GM21447 (cell line): Measurements from ENCODE around the gene TEP1.
"Not testable (repeated sequence)": the region's sequence is repeated elsewhere in the genome, so short reads cannot be mapped to it uniquely, and the experiment has no call there.

Experiments used
- ATAC-seq: cut with Tn5 transposase; IDR thresholded peaks from one replicate; pipeline ENCODE4 v1.9.1; 2021; ENCODE audit not compliant: unreplicated experiment

TEP1 gene

DNA sequence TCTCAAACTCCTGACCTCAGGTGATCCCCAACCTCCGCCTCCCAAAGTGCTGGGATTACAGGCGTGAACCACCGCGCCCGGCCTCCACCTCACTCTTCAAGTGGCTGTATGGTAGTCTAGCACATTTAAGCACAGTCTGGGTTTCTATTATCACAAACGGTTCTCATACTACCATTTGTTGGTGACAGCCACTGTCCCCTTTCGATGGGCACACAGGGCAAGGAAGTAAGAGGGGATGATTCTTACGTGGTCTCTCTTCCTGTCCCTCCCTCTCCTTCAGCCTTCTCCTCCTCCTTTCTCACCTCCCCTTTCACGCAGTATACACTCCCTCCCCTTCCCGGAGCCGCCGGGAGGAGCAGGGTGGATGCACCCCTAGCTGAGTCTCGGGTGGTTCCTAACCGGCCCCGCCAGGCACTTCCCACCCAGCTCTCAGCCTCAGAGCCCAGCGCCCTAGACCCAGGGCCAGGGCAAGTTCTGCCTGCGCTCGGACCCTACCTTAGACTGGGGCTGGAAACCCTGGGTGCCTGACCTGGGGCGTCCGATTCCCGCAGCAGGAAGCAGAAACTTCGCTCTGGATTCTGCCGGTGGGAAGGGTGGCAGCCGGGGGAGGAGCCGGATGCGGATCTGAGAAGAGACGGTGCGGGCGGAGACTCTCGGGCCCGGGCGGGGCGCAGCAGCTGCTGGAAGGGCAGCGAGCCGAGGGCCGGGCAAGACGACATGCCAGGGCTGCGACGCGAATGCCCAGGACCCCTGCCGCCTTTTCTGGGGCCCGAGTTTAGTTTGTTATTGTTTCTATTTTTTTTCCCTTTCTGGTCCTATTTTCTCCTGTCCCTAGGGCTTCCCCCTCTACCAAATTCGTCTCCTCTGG, at the start of gene TEP1:
Gene TEP1, minus strand, starts transcription at position 626 of the 868 bp plus-strand sequence. CDS start 5,062 bp downstream, outside the sequence.
- peak; percentile 62 for ATAC-seq

- peak; percentile 92 for ATAC-seq
These were observed 48.2 kb upstream of the TEP1 start, which contains the start of gene PIP4P1 for GRCh38 chr14:20461225-20462141. Gene PIP4P1 (minus strand): TSS chr14:20461434. CDS start chr14:20461325, 109 bp downstream.

DNA sequence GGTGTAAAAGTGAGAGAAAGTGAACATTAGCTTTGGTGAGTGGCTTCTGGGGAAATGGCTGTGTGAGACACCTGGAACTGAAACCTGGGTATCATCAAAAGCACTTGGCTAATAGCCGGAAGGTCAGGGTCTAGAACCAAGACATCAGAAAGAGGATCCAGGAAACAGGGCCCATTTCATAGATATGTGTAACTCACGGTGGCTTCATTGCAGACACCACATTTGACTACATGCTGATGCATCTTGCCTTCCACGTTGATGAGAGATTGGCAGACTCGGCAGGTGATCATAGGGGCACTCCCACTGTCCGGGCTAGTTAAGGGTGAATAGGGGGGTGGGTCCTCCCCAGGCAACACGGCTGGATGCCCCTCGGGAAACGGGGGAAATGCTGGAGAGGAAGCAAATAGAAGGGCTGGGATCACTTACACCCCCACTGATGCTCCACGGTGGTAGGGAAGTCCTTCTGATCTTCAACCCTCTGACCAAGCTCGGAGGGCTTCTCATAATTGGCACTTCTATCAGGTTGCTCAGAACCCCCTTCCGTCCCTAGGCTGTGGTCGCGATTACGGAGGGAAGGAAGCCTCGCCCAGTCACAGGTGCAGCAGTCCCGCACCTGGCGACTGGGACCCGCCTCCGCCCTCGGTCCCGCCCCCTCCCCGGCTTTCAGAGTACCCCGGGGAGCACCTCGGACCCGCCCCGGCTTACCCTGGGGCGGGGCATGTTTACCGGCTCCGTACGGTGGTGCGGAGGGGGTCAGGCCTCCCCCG, 47.3 kb upstream of the TEP1 start:
- ATAC-seq, result peak; percentile 3

DNA sequence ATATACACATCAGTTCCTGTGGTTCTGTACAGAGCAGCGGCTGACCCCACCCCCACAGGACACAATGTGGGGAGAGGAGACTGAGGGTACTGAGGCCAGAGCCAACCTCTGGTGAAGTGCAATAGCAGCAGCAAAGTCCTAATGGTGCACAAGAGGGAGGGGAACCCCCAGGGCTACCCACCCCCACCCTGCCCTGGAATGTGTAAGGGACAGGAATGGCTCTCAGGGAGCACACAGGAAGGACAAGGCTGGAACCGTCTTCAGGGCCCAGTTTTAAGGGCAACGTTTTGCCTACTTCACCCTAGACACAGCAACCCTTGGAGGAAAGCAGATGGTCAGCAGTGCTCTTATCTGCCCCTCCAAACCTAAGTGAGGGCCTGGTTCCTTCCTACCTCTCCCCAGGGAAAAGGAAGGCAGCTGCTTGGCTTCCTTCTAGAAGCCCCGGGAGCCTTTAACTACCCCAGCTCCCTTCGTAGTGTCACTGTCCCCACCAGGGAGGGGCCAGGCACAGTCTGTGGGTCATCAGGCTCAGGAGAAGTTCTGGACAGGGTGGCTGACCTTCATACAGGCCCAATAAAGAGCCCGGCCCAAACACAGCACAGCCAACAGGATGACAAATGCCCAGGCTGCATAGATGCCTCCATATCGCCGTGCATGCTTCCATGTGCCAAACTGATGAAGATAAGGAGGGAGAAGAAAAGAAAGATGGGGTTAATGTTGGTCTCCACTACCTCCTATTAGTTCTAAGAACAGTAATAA, 44.9 kb upstream of the TEP1 start:
- ATAC-seq, result no peak

DNA sequence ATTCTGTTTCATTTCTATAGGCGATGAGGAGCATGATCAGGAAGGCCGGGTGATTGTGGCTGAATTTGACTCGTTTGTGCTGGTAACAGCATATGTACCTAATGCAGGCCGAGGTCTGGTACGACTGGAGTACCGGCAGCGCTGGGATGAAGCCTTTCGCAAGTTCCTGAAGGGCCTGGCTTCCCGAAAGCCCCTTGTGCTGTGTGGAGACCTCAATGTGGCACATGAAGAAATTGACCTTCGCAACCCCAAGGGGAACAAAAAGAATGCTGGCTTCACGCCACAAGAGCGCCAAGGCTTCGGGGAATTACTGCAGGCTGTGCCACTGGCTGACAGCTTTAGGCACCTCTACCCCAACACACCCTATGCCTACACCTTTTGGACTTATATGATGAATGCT, 43.7 kb upstream of the TEP1 start:
- ATAC-seq, result no peak

DNA sequence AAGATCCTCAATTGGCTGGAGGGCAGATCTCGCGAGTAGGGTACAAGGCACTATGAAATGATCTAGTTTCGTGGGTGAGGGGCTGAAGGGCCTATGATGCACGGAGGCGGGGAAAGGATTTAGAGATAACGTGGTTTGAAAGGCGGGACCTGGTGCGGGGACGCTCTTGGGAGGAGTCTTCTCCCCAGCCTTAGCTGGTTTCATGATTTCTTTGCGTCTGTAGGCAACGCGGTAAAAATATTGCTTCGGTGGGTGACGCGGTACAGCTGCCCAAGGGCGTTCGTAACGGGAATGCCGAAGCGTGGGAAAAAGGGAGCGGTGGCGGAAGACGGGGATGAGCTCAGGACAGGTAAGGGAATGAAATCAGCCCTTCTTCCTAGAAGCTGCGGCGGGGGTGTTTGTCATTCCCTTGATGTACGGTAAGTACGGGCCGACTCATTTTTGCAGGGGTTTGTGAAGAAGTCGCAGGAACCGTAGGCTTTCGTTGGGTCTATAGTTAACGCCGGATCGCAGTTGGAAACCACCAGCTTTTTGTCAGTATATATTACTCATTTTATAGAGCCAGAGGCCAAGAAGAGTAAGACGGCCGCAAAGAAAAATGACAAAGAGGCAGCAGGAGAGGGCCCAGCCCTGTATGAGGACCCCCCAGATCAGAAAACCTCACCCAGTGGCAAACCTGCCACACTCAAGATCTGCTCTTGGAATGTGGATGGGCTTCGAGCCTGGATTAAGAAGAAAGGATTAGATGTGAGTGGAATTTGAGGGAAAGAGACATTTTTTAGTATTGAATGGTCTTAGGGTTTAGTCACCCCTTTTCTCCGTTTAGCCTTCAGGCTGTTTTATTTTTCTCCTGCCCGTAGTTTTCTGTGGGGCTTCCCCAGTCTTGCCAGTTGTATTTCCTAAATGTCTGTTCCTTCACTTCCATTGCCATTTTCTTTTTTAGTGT, 42.3 kb upstream of the TEP1 start:
- peak; percentile 35 for ATAC-seq

DNA sequence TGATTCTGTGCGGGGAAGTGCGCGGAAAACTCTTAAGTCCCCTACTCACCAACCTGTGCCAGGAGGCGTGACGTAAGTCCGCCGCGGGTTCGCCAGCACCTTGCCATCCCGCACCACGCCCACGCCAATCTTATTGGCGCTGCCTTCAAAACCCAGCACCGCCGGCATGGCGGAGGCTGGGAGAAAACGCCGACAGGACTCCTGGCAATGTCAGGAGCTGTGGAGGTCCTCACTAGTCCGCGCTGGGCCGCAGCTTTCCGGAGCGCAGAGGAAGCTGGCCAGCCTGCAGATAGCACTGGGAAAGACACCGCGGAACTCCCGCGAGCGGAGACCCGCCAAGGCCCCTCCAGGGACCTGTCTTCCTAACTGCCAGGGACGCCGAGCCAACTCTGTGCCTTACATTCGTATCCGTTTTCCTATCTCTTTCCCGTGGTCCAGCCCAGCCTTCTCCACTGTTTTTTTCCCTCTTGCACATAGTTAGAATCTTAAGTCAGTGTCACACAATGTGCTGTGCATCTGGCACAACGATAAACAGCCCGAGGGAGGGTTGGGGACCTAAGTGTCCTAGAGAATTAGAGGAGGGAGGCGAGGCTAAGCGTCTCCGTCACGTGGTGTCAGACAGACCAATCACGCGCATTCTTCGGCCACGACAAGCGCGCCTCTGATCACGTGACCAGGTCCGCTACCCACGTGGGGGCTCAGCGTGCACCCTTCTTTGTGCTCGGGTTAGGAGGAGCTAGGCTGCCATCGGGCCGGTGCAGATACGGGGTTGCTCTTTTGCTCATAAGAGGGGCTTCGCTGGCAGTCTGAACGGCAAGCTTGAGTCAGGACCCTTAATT, 41.4 kb upstream of the TEP1 start, which contains the start of the genes APEX1 and OSGEP:
Gene APEX1, plus strand, starts transcription at position 711 of the 839 bp plus-strand sequence. CDS start 420 bp downstream, outside the sequence.
Gene OSGEP, minus strand, starts transcription at position 297 of the 839 bp plus-strand sequence. Its CDS starts 129 bp downstream, at position 168.
- peak; percentile 92 for ATAC-seq

- ATAC-seq, result not testable (repeated sequence)
These were observed 39.5 kb upstream of the TEP1 start for GRCh38 chr14:20452831-20453230.

DNA sequence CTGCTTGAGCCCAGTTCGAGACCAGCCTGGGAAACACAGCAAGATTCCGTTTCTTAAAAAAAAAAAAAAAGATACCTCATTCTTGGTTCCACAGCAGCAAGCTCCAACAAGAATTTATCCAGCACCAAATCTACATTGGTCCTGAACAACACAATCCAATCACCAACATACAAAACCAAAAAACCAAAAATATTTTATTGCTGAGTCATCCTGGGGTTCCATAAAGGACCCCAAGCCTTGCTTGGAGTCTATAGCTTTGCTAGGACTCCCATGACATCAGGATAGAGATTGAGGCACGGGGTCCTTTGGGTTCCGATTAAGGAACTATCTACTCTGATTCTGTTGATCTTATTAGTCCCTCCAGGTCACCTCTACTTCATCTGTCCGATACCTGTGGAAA, 33.6 kb upstream of the TEP1 start:
- no peak for ATAC-seq

DNA sequence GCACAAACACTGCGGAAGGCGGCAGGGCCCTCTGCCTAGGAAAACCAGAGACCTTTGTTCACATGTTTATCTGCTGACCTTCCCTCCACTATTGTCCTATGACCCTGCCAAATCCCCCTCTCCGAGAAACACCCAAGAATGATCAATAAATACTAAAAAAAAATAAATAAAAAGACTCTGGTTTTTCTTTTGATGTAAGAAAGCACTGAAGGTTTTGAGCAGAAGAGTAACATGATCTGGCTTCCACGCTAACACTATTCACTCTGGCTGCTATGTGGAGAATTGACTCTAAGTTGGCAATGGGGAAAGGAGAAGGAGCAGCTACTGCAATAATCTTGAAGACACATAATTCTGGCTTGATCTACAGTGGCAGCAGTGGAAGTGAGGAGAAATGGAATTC, 30.3 kb upstream of the TEP1 start:
- ATAC-seq, result not testable (repeated sequence)

DNA sequence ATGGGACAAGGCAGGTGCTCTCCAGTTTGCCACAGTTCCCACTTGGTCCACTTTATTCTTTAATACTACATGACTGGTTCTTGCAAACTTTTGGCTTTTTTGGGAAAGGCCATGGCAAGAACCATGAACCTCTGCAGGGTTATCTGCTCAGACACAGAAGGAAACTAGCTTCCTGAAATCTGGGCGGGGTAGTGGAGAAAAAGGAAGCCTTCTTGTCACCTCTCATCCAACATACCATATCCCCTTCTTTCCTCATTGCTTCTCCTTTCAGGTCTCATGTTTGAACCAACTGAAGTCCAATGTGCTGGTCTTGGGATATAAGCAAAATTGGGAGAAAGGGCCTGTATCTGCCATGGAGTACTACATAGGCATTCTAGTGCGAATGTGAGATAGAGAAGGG, 28.2 kb upstream of the TEP1 start:
- no peak for ATAC-seq

DNA sequence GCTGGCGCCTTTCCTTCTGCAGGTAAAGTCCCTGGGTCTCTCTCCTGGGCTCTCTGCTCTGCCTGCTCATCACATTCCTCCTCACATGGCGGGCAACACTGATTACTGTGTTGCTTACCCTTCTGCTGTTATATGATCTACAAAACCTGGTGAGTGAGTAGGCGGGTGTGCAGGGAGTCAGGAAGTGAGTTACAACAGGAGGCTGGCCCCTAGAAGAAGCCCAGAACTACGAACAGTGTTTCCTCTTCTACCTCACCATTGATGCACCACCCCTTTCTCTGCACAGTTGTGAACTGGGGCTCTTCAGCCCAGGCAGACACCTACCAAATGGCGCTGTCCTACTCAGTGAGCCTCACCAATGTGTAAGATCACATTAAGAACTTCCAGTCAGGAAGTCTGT, 27.6 kb upstream of the TEP1 start:
- ATAC-seq, result no peak

- ATAC-seq, result no peak
These were observed 27.2 kb upstream of the TEP1 start for GRCh38 chr14:20440465-20440864.

- no peak for ATAC-seq
These were observed 25.4 kb upstream of the TEP1 start for GRCh38 chr14:20438664-20439063.

DNA sequence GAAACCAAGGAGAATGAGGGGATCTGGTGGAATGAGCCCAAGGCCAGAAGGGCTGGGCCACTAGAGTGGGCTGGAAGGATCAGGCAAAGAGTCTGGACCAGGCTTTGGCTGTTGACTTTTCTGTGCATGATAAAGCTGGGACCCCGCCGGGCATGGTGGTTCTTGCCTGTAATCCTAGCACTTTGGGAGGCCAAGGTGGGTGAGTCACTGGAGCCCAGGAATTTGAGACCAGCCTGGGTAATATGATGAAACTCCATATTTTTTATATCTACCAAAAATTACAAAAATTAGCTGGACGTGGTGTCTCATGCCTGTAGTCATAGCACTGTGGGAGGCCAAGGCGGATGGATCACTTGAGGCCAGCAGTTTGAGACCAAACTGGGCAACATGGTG, 23.1 kb upstream of the TEP1 start:
- ATAC-seq, result no peak

GRCh38 chr14:20435582-20436362, 22.5 kb upstream of the TEP1 start, which contains the start of gene KLHL33:
Gene KLHL33 (minus strand): TSS chr14:20436166. CDS start chr14:20435811, 355 bp downstream.
- no peak for ATAC-seq
